AG09309 (cell line): ENCODE results near the gene PAOX.

Experiments
- DNase-seq: peaks from one replicate; pipeline ENCODE4 v3.0.0-alpha.2; 2010; ENCODE audit warnings: low read depth
- H3K4me3 ChIP-seq: 2 replicates; pipeline ENCODE4 v1.5.1; 2011; ENCODE audit warnings: mild to moderate bottlenecking, low read depth, low read length, moderate library complexity; ENCODE audit not compliant: control insufficient read depth
- TF ChIP-seq, protein P1 (sequence below): IDR thresholded peaks from 2 replicates; pipeline ENCODE4 v1.5.1; 2011; ENCODE audit warnings: mild to moderate bottlenecking, low read depth, low read length, inconsistent platforms; ENCODE audit not compliant: insufficient read depth, control insufficient read depth; ENCODE audit errors: missing control alignments

Gene PAOX

DNA sequence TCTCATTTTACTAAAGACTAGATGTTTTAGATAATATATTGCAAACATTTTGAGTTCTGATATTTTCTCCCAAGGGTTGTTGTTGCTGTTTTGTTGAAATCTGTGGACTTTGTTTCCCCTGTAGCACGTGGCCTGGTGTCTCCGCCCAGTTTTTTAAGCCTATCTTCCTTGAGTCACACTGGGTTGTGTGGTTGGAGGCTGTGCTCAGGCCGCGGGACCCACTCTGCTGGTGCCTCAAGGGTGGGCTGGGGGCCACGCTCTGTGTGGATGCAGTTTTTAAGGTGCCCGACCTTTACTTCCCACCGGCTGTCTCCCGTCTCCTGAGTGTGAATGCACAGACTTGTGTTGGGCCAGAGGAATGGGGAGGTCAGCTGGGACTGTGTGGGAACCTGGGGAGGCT lies 36.1 kb upstream of the PAOX start:
- no peak for DNase-seq
- TF ChIP-seq, protein P1, sequence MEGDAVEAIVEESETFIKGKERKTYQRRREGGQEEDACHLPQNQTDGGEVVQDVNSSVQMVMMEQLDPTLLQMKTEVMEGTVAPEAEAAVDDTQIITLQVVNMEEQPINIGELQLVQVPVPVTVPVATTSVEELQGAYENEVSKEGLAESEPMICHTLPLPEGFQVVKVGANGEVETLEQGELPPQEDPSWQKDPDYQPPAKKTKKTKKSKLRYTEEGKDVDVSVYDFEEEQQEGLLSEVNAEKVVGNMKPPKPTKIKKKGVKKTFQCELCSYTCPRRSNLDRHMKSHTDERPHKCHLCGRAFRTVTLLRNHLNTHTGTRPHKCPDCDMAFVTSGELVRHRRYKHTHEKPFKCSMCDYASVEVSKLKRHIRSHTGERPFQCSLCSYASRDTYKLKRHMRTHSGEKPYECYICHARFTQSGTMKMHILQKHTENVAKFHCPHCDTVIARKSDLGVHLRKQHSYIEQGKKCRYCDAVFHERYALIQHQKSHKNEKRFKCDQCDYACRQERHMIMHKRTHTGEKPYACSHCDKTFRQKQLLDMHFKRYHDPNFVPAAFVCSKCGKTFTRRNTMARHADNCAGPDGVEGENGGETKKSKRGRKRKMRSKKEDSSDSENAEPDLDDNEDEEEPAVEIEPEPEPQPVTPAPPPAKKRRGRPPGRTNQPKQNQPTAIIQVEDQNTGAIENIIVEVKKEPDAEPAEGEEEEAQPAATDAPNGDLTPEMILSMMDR: no peak
- H3K4me3 ChIP-seq: no peak overlapping the region

DNA sequence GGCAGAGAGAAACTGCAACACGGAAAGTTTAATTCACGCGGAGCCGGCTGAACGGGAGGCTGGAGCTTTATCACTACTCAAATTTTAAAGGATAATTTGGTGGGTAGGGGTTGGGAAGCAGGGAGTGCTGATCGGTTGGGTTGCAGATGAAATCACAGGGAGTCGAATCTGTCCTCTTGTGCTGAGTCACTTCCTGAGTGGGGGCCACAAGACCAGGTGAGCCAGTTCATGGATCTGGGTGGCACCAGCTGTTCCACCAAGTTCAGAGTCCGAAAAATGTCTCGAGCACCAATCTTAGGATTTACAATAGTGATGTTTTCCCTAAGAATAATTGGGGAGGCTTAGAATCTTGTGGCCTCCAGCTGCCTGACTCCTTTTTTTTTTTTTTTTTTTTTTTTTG lies 35.5 kb upstream of the PAOX start:
- TF ChIP-seq, protein P1: no peak
- H3K4me3 ChIP-seq: no peak overlapping the region
- no peak for DNase-seq

DNA sequence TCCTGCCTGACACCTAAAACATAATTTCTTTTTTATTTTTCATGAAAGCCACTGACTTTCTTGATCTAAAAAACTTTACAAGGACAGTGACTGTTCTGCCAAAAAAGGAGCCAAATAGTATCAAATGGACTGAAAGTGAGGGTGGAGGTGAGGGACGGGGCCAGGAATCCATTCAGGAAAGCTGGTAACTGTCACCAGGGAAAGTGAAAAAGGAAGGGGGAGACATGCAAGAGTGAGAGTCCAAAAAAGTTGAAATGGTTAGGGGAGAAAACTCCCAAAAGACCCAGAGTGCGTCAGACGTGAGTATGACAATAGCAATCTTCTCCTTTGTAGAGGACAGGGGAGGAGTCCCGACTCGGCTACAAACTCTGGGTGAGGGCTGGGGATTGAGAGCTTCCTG lies 34.8 kb upstream of the PAOX start:
- no peak overlapping the region for H3K4me3 ChIP-seq

DNA sequence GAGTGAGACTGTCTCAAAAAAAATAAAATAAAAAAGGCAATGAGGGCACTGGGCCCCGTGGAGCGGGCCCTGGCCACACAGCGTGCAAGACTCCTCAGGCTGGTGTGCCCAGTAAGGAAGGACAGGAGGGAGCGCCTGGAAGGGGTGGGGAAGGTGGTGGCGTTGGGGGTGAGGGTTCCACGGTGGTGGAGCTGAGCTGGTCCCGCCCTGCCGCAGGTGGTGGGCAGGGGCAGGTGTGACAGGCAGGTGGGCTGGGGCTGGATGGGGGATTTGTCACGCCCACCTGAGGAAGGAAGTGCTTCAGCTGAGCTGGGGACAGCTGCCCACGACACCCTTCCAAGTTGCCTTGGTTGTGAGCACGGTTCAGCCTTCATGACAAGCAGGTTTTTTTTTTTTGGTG lies 32.6 kb upstream of the PAOX start:
- TF ChIP-seq, protein P1: no peak
- DNase-seq: no peak
- H3K4me3 ChIP-seq: no peak overlapping the region

More for the DNA sequence above, 34.8 kb upstream of the PAOX start:
- TF ChIP-seq, protein P1: no peak
- no peak for DNase-seq

DNA sequence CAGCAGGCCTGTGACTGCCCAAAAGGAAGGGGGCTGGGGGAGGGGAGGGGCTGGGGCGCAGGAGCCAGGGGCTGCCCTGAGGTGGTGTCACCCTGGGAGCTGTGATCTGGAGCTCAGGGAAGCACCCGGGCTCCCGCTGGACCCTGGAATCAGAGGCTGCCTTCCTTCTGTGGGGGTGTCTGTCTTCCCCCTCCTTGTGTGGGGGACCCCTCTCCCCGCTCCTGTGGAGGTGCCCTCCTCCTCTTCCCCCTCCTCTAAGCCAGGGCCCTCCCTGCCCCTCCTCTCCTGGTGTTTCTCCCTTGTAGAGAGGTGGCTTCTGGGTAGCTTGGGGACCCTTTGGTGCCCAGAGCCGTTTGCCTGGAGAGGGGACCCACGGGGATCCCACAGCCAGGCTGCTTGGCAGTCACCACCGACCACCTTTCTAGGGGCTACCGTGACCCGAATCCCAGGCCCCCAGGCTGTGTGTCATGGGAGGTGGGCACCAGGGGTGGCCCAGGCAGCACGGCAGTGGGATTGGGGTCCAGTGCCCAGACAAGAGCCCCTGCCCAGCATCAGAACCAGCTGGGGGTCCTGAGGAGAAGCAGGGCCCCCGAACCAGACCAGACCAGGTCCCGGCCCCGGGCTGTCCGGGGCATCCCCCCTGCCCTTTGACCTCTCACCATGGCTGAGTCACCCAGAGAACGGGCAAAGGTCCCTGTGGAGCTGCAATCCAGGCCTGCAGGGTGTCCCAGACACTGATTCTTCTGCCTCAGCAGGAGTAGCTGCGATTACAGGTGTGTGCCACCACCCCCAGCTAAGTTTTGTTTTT lies 31.1 kb upstream of the PAOX start:
- DNase-seq: no peak
- TF ChIP-seq, protein P1: no peak
- H3K4me3 ChIP-seq: no peak overlapping the region

DNA sequence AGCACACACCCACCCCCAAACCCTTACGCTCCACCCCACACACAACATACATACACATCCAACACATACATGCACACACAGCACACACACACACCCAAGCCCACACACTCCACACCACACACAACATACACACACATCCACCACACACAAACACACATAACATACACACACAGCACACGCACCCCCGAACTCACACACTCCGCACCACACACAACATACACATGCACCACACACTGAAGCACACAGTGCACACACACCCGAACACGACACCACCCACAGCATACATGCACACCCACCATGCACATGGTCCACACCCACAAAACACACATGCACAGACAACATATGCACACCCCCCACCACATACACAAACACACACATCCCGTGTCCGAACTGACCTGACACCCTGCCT lies 29.9 kb upstream of the PAOX start:
- TF ChIP-seq, protein P1: no peak
- no peak for DNase-seq
- H3K4me3 ChIP-seq: no peak overlapping the region

DNA sequence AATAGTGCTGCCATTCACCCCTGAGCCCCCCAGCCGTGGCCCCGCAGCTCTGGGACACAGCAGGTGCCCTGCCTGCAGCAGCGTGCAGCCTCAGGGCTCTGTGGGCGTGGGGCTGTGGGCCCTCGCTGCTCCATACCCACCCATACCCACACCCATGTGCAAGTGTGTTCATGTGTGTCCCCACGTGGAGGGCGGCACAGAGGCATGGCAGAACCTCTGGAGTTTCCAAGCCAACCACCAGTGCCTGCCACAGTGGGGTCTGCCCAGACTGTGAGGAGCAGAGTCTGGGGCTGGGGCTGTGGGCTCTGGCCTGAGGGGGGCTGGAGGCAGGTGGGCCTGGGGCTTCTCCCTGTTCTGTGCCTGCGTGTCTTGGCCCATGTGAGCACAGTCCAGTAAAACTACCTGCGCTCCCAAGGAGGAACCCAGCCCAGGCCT lies 29.5 kb upstream of the PAOX start:
- DNase-seq: no peak
- TF ChIP-seq, protein P1: no peak
- H3K4me3 ChIP-seq: no peak overlapping the region
